Right hindlimb (tissue), 1 donor: ENCODE data around the gene GRIA2.

Experiments
- DNase-seq: peaks from one replicate; pipeline ENCODE4 v3.0.0-alpha.2; 2018

The GRIA2 gene

GRCh38 chr4:157270108-157270507 is 49.6 kb downstream of the GRIA2 start:
- DNase-seq: no peak

DNA sequence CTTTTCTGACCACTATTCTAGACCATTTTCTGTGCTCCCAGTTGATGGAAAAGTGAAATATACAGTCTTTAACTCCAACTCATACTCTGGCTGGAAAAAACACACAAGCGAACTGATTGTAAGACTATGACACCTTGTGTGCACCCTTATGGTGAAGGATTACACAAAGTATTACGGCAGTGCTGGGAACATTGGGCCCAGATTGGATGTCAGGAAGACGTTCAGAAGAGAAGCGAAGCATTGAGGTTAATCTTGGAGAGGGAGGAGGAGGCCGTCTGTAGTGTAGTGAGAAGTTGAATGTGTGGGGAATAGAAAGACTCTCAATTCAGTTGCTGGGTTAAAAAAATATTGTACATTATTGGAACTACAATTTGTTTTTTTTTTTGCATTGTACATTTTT is 50.0 kb downstream of the GRIA2 start:
- DNase-seq: no peak

GRCh38 chr4:157271166-157271869 is 50.8 kb downstream of the GRIA2 start:
- no peak for DNase-seq

GRCh38 chr4:157280673-157281072 is 60.1 kb downstream of the GRIA2 start:
- no peak for DNase-seq

- no peak for DNase-seq
Observed at GRCh38 chr4:157282019-157282418, 61.5 kb downstream of the GRIA2 start.

- no peak for DNase-seq
Observed at GRCh38 chr4:157287445-157287844, 66.9 kb downstream of the GRIA2 start.

- no peak for DNase-seq
Observed at GRCh38 chr4:157290622-157291021, 70.1 kb downstream of the GRIA2 start.

GRCh38 chr4:157291071-157291470 is 70.5 kb downstream of the GRIA2 start:
- no peak for DNase-seq

DNA sequence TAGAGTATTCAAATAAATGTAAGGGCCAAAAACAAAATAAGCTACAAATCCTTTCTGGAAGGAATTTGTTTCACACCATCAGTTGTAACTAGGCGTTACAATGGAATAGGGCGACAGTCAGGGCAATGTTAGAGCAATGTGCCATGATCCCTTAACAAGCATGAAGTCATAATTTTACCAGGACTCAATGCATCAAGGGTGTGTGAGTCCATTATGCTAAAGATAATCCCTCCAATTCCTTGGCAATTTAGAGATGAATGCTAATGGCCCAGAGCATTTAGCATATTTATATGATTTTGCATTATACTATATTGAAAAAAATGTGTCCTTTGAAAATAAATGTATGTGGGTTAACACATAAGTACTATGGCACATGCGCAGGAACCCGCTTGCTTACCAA is 73.1 kb downstream of the GRIA2 start:
- DNase-seq: no peak

- DNase-seq: no peak
Observed at GRCh38 chr4:157294575-157294974, 74.0 kb downstream of the GRIA2 start.

GRCh38 chr4:157300701-157301100 is 80.2 kb downstream of the GRIA2 start:
- DNase-seq: no peak

DNA sequence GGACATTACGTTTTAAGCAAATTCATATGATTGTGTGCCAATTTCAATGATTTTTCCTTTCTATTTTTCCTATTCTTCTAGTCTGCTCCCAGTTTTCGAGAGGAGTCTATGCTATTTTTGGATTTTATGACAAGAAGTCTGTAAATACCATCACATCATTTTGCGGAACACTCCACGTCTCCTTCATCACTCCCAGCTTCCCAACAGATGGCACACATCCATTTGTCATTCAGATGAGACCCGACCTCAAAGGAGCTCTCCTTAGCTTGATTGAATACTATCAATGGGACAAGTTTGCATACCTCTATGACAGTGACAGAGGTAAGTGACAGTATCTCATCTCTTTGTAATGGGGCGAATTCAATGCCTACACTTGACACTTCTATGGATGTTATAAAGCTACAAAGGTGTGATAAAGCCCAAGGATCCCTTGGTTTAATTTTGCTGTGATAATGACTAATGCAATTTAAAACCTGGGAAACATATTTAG is 83.0 kb downstream of the GRIA2 start:
- DNase-seq: no peak

- DNase-seq: no peak
Observed at GRCh38 chr4:157304769-157305168, 84.2 kb downstream of the GRIA2 start.

DNA sequence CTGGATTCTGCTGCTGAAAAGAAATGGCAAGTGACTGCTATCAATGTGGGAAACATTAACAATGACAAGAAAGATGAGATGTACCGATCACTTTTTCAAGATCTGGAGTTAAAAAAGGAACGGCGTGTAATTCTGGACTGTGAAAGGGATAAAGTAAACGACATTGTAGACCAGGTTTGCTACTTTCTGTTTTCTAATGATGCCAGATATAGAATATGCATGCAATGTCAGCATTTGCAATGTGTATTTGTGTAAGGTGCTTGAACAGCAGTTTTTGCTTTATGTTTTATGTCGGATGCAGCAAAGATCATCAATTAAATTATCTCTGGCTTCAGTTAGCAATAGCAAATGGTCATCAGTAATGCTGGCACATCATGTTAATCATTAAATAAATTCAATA is 92.2 kb downstream of the GRIA2 start:
- no peak for DNase-seq

DNA sequence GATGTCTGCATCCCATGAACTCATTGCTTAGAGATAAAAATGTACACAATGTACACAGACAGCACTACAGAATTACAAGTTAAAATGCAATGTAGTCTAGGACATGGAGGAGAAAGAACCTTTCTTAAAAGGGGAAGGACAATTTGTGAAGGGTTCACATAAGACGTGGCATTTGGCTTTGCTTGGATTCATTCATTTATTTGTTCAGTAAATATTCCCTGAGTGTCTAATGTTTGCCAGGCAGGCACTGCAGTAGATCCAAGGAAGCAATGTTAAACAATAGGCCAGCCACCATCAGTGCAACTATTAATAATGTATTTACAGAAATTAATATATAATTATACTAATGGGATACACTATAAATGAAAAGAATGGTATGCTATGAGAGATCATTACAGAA is 94.4 kb downstream of the GRIA2 start:
- no peak for DNase-seq

GRCh38 chr4:157315968-157316367 is 95.4 kb downstream of the GRIA2 start:
- DNase-seq: no peak

DNA sequence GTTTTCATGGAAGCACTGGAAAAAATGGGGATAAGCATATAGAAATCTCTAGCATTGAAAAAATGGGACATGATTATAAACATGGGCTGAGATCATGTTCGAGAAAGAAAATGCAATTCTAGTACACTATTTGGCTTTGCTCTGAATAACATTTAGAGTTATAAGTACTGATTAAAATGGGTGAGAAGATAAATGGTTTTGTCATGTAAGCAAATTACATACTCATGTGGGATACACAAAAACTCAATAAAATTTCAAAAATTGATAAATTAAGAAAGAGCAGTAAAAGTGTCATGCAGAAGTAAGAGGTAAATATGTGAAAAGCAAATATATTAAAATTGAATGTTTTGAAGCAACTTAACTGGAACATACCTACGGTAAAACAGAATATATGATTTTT is 99.6 kb downstream of the GRIA2 start:
- no peak for DNase-seq

GRCh38 chr4:157327666-157328065 is 107.1 kb downstream of the GRIA2 start:
- no peak for DNase-seq

- DNase-seq: no peak
Observed at GRCh38 chr4:157357887-157358286, 137.4 kb downstream of the GRIA2 start.

DNA sequence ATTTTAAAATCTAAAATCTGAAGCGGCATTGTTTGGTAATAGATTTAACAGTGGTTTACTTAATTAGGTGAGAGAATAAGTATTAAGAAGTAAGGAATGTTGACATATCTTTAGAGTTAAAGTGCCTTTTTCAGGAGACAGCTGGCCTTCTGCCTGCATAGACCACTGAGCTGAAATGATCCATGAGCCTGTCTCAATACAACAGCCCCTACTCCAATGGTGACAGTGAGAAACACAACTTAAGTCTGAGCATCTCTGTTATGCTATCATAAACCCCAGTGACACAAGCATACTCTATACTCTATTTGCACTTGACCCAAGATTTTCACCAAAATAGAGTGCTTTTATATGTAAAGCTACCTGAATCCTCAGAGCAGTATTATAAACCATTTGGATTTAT is 137.9 kb downstream of the GRIA2 start:
- no peak for DNase-seq

GRCh38 chr4:157358851-157359250 is 138.3 kb downstream of the GRIA2 start:
- DNase-seq: no peak

DNA sequence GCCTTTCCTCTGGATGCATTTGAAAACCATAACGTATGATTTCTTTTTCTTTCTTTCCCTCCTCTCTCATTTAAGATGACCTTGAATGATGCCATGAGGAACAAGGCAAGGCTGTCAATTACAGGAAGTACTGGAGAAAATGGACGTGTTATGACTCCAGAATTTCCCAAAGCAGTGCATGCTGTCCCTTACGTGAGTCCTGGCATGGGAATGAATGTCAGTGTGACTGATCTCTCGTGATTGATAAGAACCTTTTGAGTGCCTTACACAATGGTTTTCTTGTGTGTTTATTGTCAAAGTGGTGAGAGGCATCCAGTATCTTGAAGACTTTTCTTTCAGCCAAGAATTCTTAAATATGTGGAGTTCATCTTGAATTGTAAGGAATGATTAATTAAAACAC is 142.8 kb downstream of the GRIA2 start:
- DNase-seq: no peak

DNA sequence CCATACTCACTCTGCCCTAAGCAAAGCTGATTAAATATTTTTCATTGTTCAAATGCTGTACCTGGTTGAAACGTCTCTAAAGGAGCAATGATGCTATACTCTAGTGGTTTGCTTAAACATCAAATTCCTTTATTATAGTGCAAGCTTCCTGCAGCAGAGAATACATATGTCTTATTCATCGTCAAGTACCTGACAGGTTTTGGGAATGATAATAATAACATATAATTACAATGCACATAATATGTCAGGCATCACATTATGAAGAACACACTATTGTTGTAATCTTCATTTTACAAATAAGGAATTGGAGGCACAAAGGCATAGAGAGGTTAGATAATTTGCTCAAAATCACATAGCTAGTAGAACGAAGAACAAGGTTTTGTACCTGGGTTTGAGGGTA is 151.6 kb downstream of the GRIA2 start:
- no peak for DNase-seq

DNA sequence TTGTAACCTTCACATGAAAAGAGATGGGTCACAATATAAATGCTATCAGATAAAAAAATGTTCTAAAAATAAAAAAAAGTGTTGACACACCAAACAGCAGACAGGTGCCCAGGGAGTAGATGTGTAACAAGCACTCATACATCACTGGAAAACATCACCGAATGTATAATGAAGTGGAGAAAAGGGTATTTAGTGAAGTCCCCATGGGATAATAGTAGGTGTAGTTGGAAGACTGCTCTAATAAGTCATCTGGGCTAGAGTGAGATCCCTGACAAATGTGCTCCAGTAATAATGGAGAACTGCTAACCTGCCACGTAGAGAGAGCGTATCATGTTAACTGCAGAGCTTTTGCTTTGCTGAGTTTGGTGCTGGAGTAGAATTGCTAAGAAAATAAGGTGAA is 152.0 kb downstream of the GRIA2 start:
- no peak for DNase-seq

GRCh38 chr4:157389741-157390140 is 169.2 kb downstream of the GRIA2 start:
- DNase-seq: peak; percentile 43
